ENCODE data around the gene TSPAN9.

The TSPAN9 gene, protein sequence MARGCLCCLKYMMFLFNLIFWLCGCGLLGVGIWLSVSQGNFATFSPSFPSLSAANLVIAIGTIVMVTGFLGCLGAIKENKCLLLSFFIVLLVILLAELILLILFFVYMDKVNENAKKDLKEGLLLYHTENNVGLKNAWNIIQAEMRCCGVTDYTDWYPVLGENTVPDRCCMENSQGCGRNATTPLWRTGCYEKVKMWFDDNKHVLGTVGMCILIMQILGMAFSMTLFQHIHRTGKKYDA

DNA sequence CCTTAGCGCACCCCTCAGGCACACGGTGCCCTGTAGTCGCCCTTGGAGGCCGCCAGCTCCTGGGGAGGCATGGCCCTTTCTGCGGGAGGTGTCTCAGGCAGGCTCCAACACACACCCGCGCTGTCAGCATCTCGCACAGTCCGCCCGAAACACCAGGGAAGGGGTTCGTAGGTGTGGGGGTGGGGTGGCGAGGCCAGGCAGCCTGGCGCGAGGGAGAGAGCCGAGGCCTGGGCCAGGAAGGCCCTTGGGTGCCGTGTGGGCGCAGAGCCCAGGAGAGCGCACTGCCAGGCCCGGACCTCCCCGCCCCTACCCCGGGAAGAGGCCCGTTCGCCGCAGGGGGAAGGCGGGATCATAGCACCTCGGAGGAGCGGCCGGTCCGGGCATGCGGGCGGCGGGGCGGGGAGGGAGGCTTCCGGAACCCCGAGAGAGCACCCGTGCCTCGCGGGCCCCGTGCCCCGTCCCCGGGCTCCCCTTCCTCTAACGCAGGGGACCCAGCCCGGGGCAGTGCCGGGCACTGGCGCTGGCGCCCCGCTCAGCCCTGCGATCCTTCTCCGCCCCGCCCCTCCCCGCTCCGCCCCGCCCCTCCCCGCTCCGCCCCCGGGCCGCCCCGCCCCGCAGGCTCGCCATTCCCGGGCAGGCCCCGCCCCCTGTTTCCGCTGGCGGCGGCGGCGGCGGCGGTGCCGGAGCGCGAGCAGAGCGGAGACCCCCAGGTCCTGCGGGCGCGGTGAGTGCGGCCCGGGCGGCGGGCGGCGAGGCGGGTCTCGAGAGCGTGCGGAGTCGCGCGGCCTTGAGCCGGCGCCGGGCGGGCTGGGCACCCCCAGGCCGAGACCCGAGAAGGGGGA, at the start of gene TSPAN9:
Gene TSPAN9, plus strand, starts transcription at position 650 of the 842 bp plus-strand sequence. CDS start 123,815 bp downstream, outside the sequence.
- peak in 1 of 2 experiments; percentile 73 for DNase-seq

DNA sequence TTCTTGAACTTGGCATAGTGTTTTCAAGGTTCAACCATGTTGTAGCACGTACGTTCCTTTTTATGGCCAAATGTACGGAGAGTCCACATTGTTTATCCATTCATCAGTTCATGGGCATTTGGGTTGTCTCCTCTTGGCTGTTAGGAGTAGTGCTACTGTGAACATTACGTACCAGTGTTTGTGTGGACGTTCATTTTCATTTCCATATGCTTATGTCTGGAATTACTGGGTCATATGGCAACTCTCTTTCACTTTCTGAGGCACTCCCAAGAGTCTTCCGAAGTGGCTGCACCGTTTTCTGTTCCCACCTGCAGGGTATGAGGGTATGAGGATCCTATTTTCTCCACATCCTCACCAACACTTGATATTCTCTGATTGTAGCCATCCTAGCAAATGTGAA, 49.1 kb upstream of the TSPAN9 start:
- DNase-seq: no peak

DNA sequence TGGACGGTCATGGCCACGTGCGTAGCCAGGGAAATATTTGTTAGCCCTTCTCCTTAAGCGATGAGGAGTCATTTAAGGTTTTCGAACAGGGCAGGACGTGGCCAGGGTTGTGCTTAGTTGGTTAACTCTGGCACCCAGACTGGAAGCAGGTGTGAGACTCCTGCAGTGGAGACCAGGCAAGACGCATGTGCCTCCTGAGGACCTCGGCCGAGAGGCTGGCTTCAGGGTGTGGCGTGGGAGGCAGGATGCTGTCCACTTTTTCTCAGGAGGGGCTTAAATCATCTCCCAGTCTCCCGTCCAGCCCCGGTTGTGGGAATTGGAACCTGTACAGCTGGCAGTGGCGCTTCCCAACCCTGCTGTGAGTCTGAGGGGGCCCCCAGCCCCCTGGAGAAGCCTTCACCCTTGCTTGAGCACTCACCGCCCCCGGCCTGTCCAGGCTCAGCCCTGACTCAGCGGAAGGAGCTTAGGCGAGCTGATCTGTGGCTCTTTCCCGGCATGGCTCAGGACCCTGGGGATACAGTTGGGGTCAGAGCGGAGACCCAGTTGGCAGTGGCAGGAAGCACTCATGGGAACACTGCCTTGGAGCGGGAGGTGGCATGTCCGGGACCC, 46.3 kb upstream of the TSPAN9 start:
- no peak for DNase-seq

DNA sequence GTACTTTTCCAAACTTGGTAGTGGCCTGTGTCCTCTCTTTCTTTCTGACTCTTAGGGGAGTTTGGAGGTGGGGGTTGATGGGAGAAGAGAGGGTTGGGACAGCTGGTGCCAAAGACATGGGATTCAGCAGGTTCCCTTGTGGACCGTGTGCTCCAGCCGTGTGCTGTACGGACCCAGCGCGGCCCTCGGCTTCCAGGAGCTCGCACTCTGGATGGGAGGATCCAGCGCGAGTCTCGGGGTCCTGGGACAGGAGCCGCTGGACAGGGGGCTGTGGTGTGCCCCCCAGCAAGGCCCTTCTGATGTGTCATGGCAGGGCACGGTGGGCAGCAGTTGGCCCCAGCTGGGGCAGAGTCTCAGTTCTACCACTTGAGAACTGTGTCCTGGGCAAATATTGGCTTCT, 45.0 kb upstream of the TSPAN9 start:
- DNase-seq: no peak

DNA sequence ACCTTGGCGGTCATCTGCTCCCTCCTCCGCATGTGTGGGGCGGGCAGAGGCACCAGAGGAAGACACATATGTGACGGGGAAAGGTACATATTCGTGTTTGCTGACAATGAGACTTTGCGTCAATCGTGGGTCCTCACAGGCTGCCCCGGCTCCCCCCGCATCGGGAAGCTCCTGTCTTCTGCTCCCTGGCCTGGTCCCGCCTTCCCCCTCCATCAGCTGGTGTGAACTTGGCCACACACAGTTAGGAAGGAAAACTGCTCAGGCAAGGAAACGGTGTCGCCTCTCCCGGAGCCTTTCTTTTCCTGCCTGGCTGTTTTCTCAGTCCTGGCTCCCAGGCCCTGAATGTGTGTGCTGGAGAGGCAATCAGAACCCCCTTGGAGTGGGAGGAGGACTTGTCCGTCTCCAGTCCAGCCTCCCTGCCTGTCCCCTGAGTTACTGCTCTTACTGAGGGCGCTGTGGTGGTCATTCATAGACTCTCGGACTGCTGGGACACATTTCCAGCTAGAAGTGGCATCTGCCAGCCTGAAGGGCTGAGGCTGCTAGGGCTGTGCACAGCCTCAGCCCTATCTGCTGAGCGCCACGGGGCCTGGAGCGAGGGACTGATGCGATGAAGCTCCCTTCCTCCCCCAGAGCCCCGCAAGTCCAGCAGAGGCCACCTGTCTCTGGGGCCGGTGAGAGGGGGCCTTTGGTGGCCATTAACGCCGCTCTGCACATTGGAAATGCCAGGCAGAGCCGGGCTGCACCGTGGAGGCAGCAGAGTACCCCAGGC, 44.2 kb upstream of the TSPAN9 start:
- no peak for DNase-seq

DNA sequence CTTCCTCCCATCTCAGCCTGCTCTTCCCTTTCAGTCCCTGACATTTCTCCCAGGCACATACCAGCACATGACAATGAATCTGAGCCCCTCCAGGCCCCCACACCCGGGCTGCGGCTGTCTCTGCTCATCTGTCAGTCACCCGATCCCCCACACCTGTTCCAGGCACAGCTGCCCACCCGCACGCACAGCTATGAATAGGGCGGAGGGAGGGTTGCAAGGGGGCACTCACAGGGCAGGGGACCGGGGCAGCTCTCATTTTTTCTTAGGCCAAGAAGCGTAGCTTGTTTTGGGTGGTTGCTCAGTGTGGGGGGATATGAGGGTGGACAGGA, 43.7 kb upstream of the TSPAN9 start:
- no peak for DNase-seq

DNA sequence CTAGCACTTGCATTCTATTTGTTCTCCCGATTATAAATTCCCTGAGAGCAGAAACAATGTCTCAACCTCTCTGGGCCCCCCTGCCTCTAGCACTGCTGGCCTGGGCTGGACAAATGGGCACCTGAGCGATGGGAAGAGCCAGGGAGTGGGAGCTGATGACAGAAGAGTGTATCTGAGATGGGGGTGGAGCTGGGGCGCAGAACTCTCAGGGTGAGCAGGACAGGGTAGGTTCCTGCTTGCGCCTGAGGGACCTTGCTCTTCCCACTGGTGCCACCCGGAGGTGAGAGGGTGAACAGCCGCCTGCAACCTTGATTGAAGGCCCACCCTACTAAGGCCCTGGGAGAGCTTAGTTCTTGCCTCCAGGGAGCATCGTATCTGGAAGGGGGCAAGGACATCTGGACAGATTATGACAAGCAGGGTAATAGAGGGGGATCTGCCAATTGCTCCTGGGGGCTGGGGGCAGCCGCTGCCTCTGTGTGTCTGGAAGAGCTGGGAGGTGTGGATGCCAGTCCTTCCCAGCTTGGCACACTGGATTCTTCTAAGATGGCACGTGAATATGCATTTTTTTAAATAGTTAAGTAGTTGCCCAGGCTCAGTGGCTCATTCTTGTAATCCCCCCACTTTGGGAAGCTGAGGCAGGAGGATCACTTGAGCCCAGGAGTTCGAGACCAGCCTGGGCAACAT, 43.0 kb upstream of the TSPAN9 start:
- peak; percentile 33 to 64 for DNase-seq

DNA sequence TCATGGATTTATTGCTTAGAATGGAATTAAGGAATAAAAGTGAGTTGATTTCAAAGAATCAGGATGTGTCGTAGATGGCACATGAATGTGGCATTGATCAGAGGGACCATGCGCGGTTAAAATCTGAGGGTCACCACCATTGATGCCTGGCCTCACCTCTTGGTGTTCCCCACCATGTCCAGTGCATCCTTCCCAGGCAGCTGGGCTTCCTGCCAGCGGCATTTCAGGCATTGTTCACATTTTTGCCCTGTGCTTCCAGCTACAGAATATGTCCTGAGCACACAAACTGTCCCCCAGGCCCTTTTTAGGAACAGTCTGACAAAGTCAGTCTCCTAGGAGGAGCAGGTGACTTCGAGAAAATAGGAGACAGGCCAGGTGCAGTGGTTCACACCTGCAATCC, 42.0 kb upstream of the TSPAN9 start:
- DNase-seq: no peak

DNA sequence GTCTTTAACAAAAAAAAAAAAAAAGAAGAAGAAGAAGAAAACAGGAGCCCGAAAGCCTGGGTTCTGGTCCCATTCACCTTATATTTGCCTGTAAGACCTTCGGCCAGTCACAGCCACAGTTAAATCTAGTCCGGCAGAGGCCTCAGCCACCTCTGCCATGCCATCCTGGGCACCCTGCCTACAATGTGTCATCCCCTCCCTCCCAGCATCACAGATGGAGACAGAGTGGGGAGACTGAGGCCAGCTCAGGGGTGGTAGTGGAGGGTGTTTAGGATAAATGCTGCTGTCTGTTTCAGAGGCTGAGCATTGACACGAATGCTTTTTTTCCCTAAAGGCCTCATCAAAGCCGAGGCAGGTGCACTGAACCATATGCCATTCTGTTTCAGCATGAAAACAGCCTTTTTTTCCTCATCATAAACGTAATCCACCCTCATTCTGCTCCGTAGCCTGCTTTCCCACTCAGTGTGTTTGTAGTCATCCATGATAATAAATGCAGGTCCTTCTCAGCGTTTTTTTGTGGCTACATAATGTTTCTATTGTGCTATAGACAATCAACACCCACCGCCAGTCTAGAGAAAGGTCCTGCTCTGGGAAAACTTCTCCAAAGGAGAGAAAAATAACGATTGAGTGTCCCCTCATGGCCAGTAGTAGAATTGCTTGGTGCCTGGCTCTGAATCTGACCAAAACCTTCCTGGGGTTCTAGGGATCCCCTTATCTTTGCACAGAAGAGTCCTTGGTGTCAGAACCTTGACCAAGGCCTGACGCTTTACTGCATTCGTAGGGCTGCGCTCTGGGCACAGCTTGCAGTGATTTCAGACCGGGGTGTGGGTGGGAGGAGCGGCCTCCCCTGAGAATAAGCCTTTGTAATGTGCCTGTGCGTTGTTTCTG, 41.1 kb upstream of the TSPAN9 start:
- no peak for DNase-seq

DNA sequence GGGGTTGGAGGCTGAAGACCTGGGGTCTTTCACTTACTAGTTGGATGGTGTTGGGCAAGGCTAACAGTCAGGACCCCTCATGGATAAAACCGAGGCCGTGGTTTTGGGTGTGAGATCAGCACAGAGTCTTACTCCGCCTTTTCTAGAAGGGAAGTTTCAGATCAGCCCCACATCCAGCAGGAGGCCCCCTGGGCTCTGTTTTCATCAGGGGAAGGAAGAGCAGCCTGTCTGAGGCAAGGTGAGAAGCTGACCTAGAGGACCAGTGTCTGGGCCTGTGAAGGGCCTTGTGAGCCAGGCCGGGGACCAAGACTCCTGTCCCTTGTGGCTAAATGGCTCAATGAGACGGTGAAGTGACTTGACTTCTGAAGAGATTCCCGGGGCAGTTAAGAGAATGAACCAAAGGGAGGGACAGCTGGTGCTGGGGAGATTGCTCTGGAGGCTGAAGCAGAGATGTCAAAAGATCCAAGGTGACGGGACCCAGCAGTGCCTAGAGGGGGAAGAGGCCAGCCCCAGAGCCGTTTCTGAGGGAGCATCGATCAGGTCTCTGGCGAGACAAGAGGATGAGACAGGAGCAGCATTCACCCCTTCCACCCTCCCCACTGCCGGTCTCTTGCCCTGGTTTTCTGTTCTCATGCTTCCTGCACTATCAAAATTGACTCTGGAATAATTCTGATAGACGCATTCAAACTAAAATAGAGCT, 40.1 kb upstream of the TSPAN9 start:
- DNase-seq: no peak

DNA sequence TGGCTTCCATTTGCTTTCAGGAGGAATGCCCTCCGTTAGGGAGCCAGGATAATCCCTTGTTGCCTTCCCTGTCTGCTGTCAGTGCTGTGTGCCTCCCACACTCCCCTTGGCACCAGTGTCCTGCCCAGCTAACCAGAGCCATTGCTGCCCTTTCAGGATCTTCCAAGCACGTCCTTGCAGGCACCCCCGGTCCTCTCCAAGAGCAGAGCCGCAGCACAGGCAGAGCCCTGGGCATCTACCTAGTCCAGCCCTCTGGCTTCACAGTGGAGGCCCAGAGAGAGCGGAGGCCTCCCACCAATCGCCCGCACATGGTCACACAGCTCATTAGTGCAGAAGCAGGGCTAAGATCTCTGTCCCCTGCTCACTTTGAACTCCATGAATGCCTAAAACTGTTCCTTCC, 39.0 kb upstream of the TSPAN9 start:
- DNase-seq: no peak

DNA sequence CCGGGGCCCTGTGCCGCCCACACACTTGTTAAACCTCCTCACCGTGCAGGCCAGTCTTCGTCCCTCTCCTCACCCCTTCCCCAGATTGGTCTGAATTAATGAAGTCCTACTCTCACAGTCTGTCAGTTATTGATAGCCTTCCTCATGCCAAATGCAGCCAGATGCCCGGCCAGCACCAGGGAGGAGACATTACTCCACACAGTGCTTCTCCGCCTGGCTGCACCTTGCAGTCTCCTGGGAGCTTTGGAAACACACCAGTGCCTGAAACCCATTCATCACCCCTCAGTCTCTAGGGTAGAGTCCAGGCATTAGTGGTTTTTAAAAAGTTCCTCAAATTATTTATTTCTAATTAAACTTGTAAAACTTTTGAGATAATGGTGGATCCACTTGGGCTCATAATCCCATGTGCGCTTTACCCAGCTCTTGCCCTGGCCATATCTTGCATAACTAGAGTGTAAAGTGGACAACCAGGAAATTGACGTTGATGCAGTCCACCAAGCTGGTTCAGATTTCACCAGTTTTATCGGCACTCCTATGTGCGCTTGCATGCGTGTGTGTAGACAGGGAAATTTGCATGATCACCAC, 38.2 kb upstream of the TSPAN9 start:
- DNase-seq: no peak

DNA sequence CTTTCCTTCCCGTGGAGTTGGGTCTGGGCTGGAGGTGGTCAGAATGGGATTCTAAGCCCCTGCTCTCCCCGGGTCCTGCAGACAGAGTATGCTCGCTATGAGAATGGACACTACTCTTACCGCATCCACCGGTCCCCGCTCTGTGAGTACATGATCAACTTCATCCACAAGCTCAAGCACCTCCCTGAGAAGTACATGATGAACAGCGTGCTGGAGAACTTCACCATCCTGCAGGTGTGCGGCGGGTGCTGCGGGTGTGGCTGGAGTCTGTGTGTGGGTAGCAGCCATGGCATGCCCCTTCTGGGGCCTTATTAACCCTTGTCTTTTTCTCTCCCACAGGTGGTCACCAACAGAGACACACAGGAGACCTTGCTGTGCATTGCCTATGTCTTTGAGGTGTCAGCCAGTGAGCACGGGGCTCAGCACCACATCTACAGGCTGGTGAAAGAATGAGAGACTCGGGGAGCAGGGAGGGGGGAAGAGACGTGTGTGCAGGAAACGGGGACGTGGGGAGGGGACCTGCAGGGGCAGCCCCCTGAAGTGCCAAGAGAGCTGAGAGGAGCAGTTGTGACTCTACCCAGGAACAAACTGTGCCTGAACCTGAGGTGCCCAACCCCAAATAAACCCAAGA, 37.0 kb upstream of the TSPAN9 start:
- no peak for DNase-seq

DNA sequence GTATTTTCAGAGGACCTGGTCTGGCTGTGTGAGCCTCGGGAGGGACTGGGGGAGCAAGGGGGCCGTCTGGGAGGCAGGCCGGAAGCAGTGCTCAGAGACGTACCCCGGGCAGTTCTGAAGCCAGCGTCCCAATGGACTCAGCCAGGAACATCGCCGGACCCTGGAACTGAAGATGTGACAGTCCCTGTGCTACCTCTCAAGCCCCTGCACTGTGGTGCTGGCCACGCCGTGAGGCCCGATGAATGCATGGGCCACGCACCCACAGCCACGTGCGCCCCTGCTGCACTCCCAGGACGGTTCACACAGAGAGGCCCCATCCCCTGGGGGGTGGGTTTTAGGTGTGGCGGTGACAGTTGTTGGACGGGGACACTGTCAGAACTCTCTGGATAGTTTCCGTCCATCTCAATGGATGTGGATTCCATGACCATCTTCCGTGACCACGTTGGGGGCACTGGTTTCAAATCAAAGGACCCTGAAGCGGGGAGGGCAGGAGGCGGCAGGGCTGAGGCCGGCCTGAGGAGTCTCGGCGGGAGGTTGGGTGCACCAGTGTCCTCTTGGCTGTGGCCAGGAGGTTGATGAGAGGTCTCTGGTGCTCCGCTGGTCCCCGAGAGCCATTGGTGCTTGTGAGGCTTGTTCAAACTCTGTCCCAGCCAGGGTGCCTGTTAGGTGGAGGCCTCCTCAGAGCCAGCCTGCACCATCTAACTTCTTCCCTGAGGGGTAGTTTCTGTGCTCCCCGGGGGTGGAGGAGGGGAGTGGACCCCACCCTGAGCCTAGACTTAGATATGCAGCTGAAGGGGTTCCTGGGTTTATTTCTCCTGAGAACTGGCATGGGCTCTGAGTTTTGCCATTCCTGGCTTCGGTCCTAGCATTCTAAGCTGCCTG, 36.3 kb upstream of the TSPAN9 start:
- DNase-seq: no peak

DNA sequence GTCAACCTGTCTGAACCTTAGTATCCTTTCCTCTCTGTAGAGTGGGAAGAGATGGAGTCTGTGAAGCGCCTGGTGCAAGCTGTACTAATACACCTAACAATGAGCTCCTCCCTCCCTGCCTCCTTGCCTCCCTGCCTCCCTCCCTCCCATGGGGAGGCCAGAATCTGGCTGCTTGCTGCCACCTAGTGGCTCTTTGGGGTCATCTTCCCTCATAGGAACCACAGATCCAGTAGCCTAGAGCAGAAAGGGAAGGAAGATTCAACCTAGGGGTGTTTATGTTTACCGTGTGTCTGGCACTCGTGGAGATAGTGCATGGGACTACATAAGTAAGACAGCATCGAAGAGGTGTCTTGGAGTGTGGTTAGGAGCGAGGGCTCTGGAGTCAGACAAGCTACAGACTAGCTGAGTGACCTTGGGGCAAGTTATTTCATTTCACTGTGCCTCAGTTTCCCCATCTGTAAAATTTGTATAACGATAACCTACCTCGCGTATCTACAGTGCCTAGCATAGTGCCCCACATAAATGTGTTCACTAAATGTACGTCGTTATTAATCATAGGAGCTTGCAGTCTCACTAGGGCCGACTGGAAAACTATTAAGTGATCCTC, 35.5 kb upstream of the TSPAN9 start:
- peak; percentile 69 to 87 for DNase-seq

DNA sequence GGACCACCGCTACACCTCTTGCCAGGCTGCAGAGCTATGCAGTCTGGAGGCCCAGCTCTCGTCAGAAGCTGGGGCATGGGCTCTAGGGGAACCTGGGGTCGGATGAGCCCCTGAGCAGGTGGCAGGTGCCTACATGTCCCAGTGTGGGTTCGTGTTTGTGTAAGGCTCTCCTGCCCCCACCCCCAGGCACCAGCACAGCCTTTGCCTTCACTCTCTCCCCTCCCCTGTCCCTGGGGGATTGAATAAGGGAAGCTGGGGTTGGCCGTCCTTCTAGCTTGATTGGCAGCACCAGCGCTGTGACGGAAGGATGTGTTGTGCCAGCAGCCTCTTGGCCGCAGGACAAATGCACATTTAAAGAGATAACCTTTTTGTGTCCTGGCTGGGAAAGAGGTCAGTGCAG, 34.8 kb upstream of the TSPAN9 start:
- DNase-seq: peak in 1 of 2 experiments; percentile 51

DNA sequence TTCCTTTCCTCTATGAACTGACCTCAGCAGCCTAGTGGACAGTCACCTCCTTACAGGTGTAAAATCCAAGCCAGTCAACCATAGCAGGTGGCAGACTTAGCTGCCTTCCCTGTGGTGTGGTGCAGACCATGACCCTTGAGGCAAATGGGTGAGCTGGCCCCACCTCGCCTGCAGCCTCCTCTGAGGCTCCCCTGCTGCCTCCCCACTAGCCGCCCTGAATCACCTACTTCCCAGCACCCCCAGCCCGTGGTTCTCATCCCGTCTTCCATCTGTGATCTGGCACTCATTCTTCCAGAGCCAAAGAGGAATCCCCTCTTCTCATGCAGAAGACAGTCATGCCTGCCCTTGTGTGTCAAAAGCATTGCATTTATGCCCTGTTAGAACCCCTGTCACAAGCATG, 34.4 kb upstream of the TSPAN9 start:
- DNase-seq: no peak

DNA sequence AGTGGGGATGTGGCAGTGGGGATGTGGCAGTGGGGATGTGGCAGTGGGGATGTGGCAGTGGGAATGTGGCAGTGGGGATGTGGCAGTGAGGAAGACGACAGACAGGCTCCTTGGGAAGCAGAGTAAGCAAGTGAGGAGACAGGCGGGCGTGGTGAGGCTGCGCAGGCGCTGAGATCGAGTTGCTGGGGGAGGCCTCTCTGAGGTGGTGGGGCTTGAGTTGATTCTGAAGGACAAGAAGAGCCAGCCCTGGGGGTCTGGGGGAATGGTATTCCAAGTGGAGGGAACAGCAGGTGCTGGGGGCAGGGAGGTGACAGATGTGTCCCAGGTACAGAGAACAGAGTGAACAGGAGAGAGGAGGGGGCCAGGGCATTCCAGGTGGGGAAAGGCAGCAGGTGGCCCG, 33.8 kb upstream of the TSPAN9 start:
- no peak for DNase-seq
